Measurements from ENCODE around the gene TMEM63C.

GRCh38 chr14:77189479-77189878 is 7.9 kb downstream of the TMEM63C start:
- TF ChIP-seq CTCF (IDR thresholded peaks at IDR 0.05): no peak
- no peak for TF ChIP-seq POLR2A (IDR thresholded peaks at IDR 0.05)
